SK-N-SH treated with all-trans-retinoic acid at 6 μM for 48 hours (cell line): ENCODE results near the gene OTOA.
"Not testable (repeated sequence)": the region's sequence is repeated elsewhere in the genome, so short reads cannot be mapped to it uniquely, and the experiment has no call there.

Experiments
- CSDC2 ChIP-seq: fragments of 250-450 bp; sonication (Bioruptor Pico); IDR thresholded peaks from 2 replicates; pipeline ENCODE4 v1.5.0; 2020; ENCODE audit warnings: mild to moderate bottlenecking, moderate library complexity
- ISL1 ChIP-seq: fragments of 250-450 bp; sonication (Bioruptor Pico); IDR thresholded peaks from 2 replicates; pipeline ENCODE4 v2.1.2; 2022; ENCODE audit warnings: mild to moderate bottlenecking, moderate library complexity
- OSR1 ChIP-seq: fragments of 250-450 bp; sonication (Bioruptor Pico); IDR thresholded peaks from 2 replicates; pipeline ENCODE4 v1.8.0; 2022; ENCODE audit warnings: moderate library complexity, mild to moderate bottlenecking, inconsistent platforms
- PATZ1 ChIP-seq: fragments of 250-450 bp; sonication (Bioruptor Pico); IDR thresholded peaks from 2 replicates; pipeline ENCODE4 v1.8.0; 2020; ENCODE audit warnings: mild to moderate bottlenecking, moderate library complexity, borderline replicate concordance
- POU6F1 ChIP-seq: fragments of 250-450 bp; sonication (Bioruptor Pico); IDR thresholded peaks from 2 replicates; pipeline ENCODE4 v1.8.0; 2021; ENCODE audit warnings: low read depth, mild to moderate bottlenecking, moderate library complexity, borderline replicate concordance
- PPARA ChIP-seq: fragments of 250-450 bp; sonication (Bioruptor Pico); IDR thresholded peaks from 2 replicates; pipeline ENCODE4 v1.5.0; 2020; ENCODE audit warnings: mild to moderate bottlenecking, borderline replicate concordance
- RARB ChIP-seq: fragments of 250-450 bp; sonication (Bioruptor Pico); IDR thresholded peaks from 2 replicates; pipeline ENCODE4 v1.8.0; 2021; ENCODE audit warnings: mild to moderate bottlenecking, moderate library complexity
- TOX ChIP-seq: fragments of 250-450 bp; sonication (Bioruptor Pico); IDR thresholded peaks from 2 replicates; pipeline ENCODE4 v1.8.0; 2021; ENCODE audit warnings: mild to moderate bottlenecking, moderate library complexity, borderline replicate concordance
- ZFP3 ChIP-seq: fragments of 250-450 bp; sonication (Bioruptor Pico); IDR thresholded peaks from 2 replicates; pipeline ENCODE4 v1.5.0; 2020; ENCODE audit warnings: mild to moderate bottlenecking, moderate library complexity
- ZFP30 ChIP-seq: fragments of 450-650 bp; formaldehyde crosslinking; IDR thresholded peaks from 2 replicates; pipeline ENCODE4 v1.5.0; 2022; ENCODE audit warnings: mild to moderate bottlenecking, moderate library complexity
- ZNF70 ChIP-seq: fragments of 450-650 bp; formaldehyde crosslinking; IDR thresholded peaks from 2 replicates; pipeline ENCODE4 v1.5.0; 2020; ENCODE audit warnings: mild to moderate bottlenecking, moderate library complexity

- not testable (repeated sequence) for TF ChIP-seq RARB (CRISPR knock-in tag); ZNF70; TOX; PATZ1; ZFP30 (CRISPR knock-in tag); ISL1 (CRISPR knock-in tag); OSR1 (CRISPR knock-in tag); ZFP3; PPARA (CRISPR knock-in tag); POU6F1 (CRISPR knock-in tag); CSDC2 (CRISPR knock-in tag)
Observed at GRCh38 chr16:21769284-21769683, 105.5 kb downstream of the OTOA start.
